Prostate gland (tissue), 2 donors: Measurements from ENCODE around the gene PRELP. TPM values are rescaled to one million over a fixed set of nuclear protein-coding genes. Genes with fewer than 3 reads are reported as not detected.
"Not testable (repeated sequence)": the region's sequence is repeated elsewhere in the genome, so short reads cannot be mapped to it uniquely, and the experiment has no call there.

Experiments used
- DNase-seq: peaks from one replicate; pipeline ENCODE4 v3.0.0-alpha.2; 2019; ENCODE audit warnings: low spot score
- H3K27ac ChIP-seq, 2 donors: fragments of 200-600 bp; sonication (generic); 2 replicates each; pipeline ENCODE4 v1.5.1; 2017 to 2019
- H3K27me3 ChIP-seq: fragments of 200-600 bp; sonication (generic); replicated peaks from 2 replicates; pipeline ENCODE4 v1.5.1; 2019; ENCODE audit not compliant: insufficient read depth
- H3K36me3 ChIP-seq, 2 donors: fragments of 200-600 bp; sonication (generic); 1 replicate in 1 of 2; 2 replicates in 1 of 2; pipeline versions ENCODE4 v1.5.1 to v1.8.1; 2017 to 2019
- H3K4me1 ChIP-seq: fragments of 200-600 bp; sonication (generic); replicated peaks from 2 replicates; pipeline ENCODE4 v1.5.1; 2019
- H3K4me3 ChIP-seq, 2 donors: fragments of 200-600 bp; sonication (generic); 2 replicates each; pipeline ENCODE4 v1.5.1; 2017 to 2019
- H3K9me3 ChIP-seq: fragments of 200-600 bp; sonication (generic); 2 replicates; pipeline ENCODE4 v1.5.1; 2017
- POLR2A ChIP-seq: fragments of 450-650 bp; IDR thresholded peaks from one replicate; pipeline ENCODE4 v1.6.1; 2016; ENCODE audit warnings: antibody characterized with exemption, mild to moderate bottlenecking
- POLR2AphosphoS5 ChIP-seq: sonication (generic); formaldehyde crosslinking; IDR thresholded peaks from one replicate; pipeline ENCODE4 v1.6.1; 2017; ENCODE audit warnings: antibody characterized with exemption
- WGBS: methylation state at CpG from one replicate; pipeline ENCODE4 v1.1.5; 2018; 5-methylcytosine and 5-hydroxymethylcytosine counted together
- intact Hi-C: fragments of 100-400 bp; cut with DNase I; formaldehyde crosslinking; loops from one replicate; pipeline ENCODE4 v1.14.2; 2022
- total RNA-seq, 2 donors: library from RNA; depleted of rRNA; stranded (reverse); fragments of >200 nt; gene quantifications; one replicate each; pipeline ENCODE4 v1.1.0, GENCODE V29; 2016
- TF ChIP-seq, protein P1 (sequence below), 4 experiments: fragments of 200-600 bp in 2 of 4; fragments of 450-650 bp in 2 of 4; sonication (generic) in 2 of 4; IDR thresholded peaks; 1 replicate in 3 of 4; 2 replicates in 1 of 4; pipeline ENCODE4 v1.5.1; 2016 to 2019; ENCODE audit warnings: antibody characterized with exemption in 4 of 4, mild to moderate bottlenecking in 2 of 4, moderate library complexity in 2 of 4

Gene PRELP
- total RNA-seq, 2 donors from 2014 or later, result 17.9 to 43.2 TPM

GRCh38 chr1:203517426-203518110, 42.0 kb downstream of the PRELP start:
- TF ChIP-seq, protein P1, sequence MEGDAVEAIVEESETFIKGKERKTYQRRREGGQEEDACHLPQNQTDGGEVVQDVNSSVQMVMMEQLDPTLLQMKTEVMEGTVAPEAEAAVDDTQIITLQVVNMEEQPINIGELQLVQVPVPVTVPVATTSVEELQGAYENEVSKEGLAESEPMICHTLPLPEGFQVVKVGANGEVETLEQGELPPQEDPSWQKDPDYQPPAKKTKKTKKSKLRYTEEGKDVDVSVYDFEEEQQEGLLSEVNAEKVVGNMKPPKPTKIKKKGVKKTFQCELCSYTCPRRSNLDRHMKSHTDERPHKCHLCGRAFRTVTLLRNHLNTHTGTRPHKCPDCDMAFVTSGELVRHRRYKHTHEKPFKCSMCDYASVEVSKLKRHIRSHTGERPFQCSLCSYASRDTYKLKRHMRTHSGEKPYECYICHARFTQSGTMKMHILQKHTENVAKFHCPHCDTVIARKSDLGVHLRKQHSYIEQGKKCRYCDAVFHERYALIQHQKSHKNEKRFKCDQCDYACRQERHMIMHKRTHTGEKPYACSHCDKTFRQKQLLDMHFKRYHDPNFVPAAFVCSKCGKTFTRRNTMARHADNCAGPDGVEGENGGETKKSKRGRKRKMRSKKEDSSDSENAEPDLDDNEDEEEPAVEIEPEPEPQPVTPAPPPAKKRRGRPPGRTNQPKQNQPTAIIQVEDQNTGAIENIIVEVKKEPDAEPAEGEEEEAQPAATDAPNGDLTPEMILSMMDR (IDR thresholded peaks at IDR 0.05), result no peak
- TF ChIP-seq POLR2A (no peak), POLR2AphosphoS5 (no peak)
- H3K27ac ChIP-seq, result no peak overlapping the region
- DNase-seq, result no peak
- intact Hi-C loops, result no loop called here
- H3K36me3 ChIP-seq, result no peaks in the 10 kb centered on the region
- H3K27me3 ChIP-seq, result no peaks in the 10 kb centered on the region
- H3K9me3 ChIP-seq, result no peaks in the 10 kb centered on the region
- 84% methylated on average over 11 of the region's 11 CpGs for WGBS
- no peak overlapping the region for H3K4me3 ChIP-seq
- no peaks in the 10 kb centered on the region for H3K4me1 ChIP-seq

GRCh38 chr1:203518139-203518538, 42.5 kb downstream of the PRELP start:
- 88% methylated on average over 4 of the region's 4 CpGs for WGBS
- intact Hi-C loops, H3K27me3 ChIP-seq: not testable (repeated sequence)

GRCh38 chr1:203518541-203518940, 42.9 kb downstream of the PRELP start:
- TF ChIP-seq POLR2AphosphoS5 (no peak), POLR2A (no peak)
- TF ChIP-seq, protein P1 (IDR thresholded peaks at IDR 0.05), result no peak
- H3K4me3 ChIP-seq, result no peak overlapping the region
- no peaks in the 10 kb centered on the region for H3K36me3 ChIP-seq
- DNase-seq, result no peak
- no peaks in the 10 kb centered on the region for H3K4me1 ChIP-seq
- H3K27me3 ChIP-seq, result no peaks in the 10 kb centered on the region
- H3K9me3 ChIP-seq, result no peaks in the 10 kb centered on the region
- 94% methylated on average over 7 of the region's 7 CpGs for WGBS
- intact Hi-C loops, result no loop called here
- H3K27ac ChIP-seq, result no peak overlapping the region

More at GRCh38 chr1:203518139-203518538, 42.5 kb downstream of the PRELP start:
- not testable (repeated sequence) for H3K36me3 ChIP-seq, H3K4me1 ChIP-seq, DNase-seq, H3K9me3 ChIP-seq, H3K4me3 ChIP-seq, H3K27ac ChIP-seq

- no peak for DNase-seq
- Histone ChIP-seq H3K9me3 (no peaks in the 10 kb centered on the region), H3K27ac (no peak overlapping the region), H3K27me3 (no peaks in the 10 kb centered on the region), H3K4me1 (no peaks in the 10 kb centered on the region), H3K36me3 (no peaks in the 10 kb centered on the region), H3K4me3 (no peak overlapping the region)
- TF ChIP-seq, protein P1 (IDR thresholded peaks at IDR 0.05), result no peak
- TF ChIP-seq POLR2AphosphoS5 (no peak), POLR2A (no peak)
- intact Hi-C loops, result no loop called here
- 85% methylated on average over 10 of the region's 10 CpGs for WGBS
Measured at GRCh38 chr1:203519053-203519840, 43.6 kb downstream of the PRELP start.

- Histone ChIP-seq H3K27ac (no peak overlapping the region), H3K27me3 (no peaks in the 10 kb centered on the region), H3K4me1 (no peaks in the 10 kb centered on the region), H3K9me3 (no peaks in the 10 kb centered on the region), H3K36me3 (no peaks in the 10 kb centered on the region), H3K4me3 (no peak overlapping the region)
- intact Hi-C loops, result no loop called here
- 91% methylated on average over 6 of the region's 6 CpGs for WGBS
- no peak for DNase-seq
- TF ChIP-seq, protein P1 (IDR thresholded peaks at IDR 0.05), result no peak
- TF ChIP-seq POLR2A, result no peak
- TF ChIP-seq POLR2AphosphoS5, result no peak
Measured at GRCh38 chr1:203519896-203520295, 44.3 kb downstream of the PRELP start.
